Transverse colon (tissue), 4 donors: ENCODE measurements around the gene PRKACG. TPM values are rescaled to one million over a fixed set of nuclear protein-coding genes. Genes with fewer than 3 reads are reported as not detected.
"Not testable (repeated sequence)": the region's sequence is repeated elsewhere in the genome, so short reads cannot be mapped to it uniquely, and the experiment has no call there.

Experiments used
- DNase-seq: peaks from one replicate; pipeline ENCODE4 v3.0.0-alpha.2; 2019
- H3K27ac ChIP-seq, 4 donors: fragments of 200-600 bp; sonication (generic); 2 replicates each; pipeline ENCODE4 v1.5.1; 2016 to 2018; ENCODE audit warnings: inconsistent platforms in 4 of 4
- H3K27me3 ChIP-seq: fragments of 200-600 bp; sonication (generic); 2 replicates; pipeline ENCODE4 v1.5.1; 2017; ENCODE audit warnings: inconsistent platforms
- H3K36me3 ChIP-seq, 4 donors: fragments of 200-600 bp; sonication (generic); 2 replicates each; pipeline ENCODE4 v1.5.1; 2017 to 2019; ENCODE audit warnings: inconsistent platforms in 4 of 4
- H3K4me1 ChIP-seq, 4 donors: fragments of 200-600 bp; sonication (generic); 2 replicates each; pipeline ENCODE4 v1.5.1; 2017 to 2020; ENCODE audit warnings: inconsistent platforms in 4 of 4
- H3K4me3 ChIP-seq, 4 donors: fragments of 200-600 bp; sonication (generic); 1 replicate in 1 of 4; 2 replicates in 3 of 4; pipeline versions ENCODE4 v1.5.1 to v1.6.1; 2017 to 2019; ENCODE audit warnings: inconsistent platforms in 4 of 4
- H3K9me3 ChIP-seq, 2 donors: fragments of 200-600 bp; sonication (generic); 2 replicates each; pipeline ENCODE4 v1.5.1; 2017 to 2019; ENCODE audit warnings: inconsistent platforms in 2 of 2
- EP300 ChIP-seq: sonication (generic); formaldehyde crosslinking; IDR thresholded peaks from one replicate; pipeline ENCODE4 v1.6.1; 2017; ENCODE audit warnings: antibody characterized with exemption, low read depth
- POLR2A ChIP-seq: fragments of 450-650 bp; IDR thresholded peaks from one replicate; pipeline ENCODE4 v1.6.1; 2016; ENCODE audit warnings: antibody characterized with exemption, mild to moderate bottlenecking, moderate library complexity
- POLR2AphosphoS5 ChIP-seq, 3 donors: sonication (generic); formaldehyde crosslinking; IDR thresholded peaks; one replicate each; pipeline ENCODE4 v1.6.1; 2016; ENCODE audit warnings: antibody characterized with exemption in 3 of 3
- WGBS, 2 donors: methylation state at CpG; one replicate each; pipeline ENCODE4 v1.1.5; 2018; ENCODE audit warnings: low coverage in 1 of 2; 5-methylcytosine and 5-hydroxymethylcytosine counted together
- in situ Hi-C, 4 donors: fragments of 200-750 bp; cut with MboI; loops; one replicate each; pipeline versions ENCODE4 v1.15.0 to v1.15.1; 2017; ENCODE audit warnings: low sequenced_read_pairs in 3 of 4, low pct_ligation_motif_present in 1 of 4, low pct_unique_long_range_greater_than_20kb in 1 of 4
- intact Hi-C: fragments of 100-400 bp; cut with DNase I; formaldehyde crosslinking; loops from one replicate; pipeline ENCODE4 v1.15.1; 2023; ENCODE audit warnings: low total_unique reads
- total RNA-seq, 4 donors: library from RNA; depleted of rRNA; stranded (reverse); fragments of >200 nt; gene quantifications; one replicate each; pipeline ENCODE4 v1.1.0, GENCODE V29; 2016
- TF ChIP-seq, protein P1 (sequence below), 5 experiments: fragments of 200-600 bp in 3 of 5; fragments of 450-650 bp in 2 of 5; sonication (generic) in 3 of 5; IDR thresholded peaks; 1 replicate in 2 of 5; 2 replicates in 3 of 5; pipeline ENCODE4 v1.5.1; 2016 to 2017; ENCODE audit warnings: antibody characterized with exemption in 5 of 5, inconsistent platforms in 3 of 5, mild to moderate bottlenecking in 2 of 5, moderate library complexity in 1 of 5

The PRKACG gene
- total RNA-seq, 4 donors from 2014 or later = not detected

DNA sequence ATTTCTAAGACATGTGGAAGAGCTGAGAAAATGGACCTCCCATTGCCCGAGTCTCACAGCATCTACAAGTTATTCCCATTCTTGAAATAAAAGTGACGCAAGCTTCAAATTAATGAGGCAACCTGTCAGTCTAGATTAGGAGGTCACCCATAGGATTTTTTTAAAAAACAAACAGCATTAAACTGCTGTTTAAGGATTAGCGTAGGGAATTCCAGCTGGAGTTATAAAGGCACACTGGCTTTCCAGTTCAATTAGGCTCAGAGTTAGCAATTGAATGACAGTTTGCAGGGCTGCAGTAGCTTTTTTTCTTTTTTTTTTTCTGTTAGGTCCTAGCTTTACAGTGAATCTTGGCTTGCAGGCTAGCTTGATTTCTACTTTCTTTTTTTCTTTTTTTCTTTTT is 16.2 kb downstream of the PRKACG start:
- peaks cover 0 to 15% (median 3%) of the 10 kb centered on the region in 4 donors for H3K4me1 ChIP-seq
- WGBS, 2 donors = 76 to 92% methylated on average over 3 of the region's 3 CpGs
- no peak overlapping the region for H3K4me3 ChIP-seq

DNA sequence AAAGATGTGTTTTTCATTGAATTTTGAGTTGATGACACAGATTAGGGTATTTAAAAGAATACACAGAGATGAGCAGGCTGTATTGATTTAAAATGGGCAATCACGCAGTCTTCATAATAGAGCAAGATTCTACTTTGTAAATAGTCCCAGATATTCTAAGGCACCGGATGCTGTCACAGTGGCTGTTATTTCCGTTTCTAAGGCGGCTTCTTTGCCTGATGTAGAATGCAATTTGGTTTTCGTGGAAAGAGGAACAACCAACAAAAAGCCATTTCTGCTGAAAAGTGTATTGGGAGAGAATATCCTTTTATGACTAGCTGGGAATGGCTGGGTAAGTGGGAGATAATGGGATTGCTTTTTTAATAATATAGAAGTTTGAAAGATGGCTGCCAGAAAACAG is 17.5 kb downstream of the PRKACG start:
- intact Hi-C loops = loop anchor here (5.0 kb wide), 1 partner anchor 214 kb away; a partner anchor contains a TSS
- DNase-seq = no peak
- H3K9me3 ChIP-seq = no peaks in the 10 kb centered on the region
- no peak overlapping the region for H3K4me3 ChIP-seq
- no peak overlapping the region for H3K27ac ChIP-seq
- WGBS, 2 donors = 78 to 84% methylated on average over 5 of the region's 5 CpGs
- no peaks in the 10 kb centered on the region for H3K27me3 ChIP-seq
- TF ChIP-seq POLR2AphosphoS5 (IDR thresholded peaks at IDR 0.05) (no peak), POLR2A (no peak), EP300 (no peak)
- TF ChIP-seq, protein P1, sequence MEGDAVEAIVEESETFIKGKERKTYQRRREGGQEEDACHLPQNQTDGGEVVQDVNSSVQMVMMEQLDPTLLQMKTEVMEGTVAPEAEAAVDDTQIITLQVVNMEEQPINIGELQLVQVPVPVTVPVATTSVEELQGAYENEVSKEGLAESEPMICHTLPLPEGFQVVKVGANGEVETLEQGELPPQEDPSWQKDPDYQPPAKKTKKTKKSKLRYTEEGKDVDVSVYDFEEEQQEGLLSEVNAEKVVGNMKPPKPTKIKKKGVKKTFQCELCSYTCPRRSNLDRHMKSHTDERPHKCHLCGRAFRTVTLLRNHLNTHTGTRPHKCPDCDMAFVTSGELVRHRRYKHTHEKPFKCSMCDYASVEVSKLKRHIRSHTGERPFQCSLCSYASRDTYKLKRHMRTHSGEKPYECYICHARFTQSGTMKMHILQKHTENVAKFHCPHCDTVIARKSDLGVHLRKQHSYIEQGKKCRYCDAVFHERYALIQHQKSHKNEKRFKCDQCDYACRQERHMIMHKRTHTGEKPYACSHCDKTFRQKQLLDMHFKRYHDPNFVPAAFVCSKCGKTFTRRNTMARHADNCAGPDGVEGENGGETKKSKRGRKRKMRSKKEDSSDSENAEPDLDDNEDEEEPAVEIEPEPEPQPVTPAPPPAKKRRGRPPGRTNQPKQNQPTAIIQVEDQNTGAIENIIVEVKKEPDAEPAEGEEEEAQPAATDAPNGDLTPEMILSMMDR (IDR thresholded peaks at IDR 0.05) = no peak
- in situ Hi-C loops = loop anchor here in 2 of 4 donors (25.0 kb wide), 2 partner anchors 209 to 284 kb away; partner anchors contain the start of gene PIP5K1B (in 1 of the 2)
- no peaks in the 10 kb centered on the region for H3K36me3 ChIP-seq
- peaks cover 0 to 15% (median 3%) of the 10 kb centered on the region in 4 donors for H3K4me1 ChIP-seq

More for the DNA sequence above, 16.2 kb downstream of the PRKACG start:
- in situ Hi-C loops (loop anchor here in 2 of 4 donors (25.0 kb wide), 2 partner anchors 210 to 285 kb away; partner anchors contain the start of gene PIP5K1B (in 1 of the 2)), intact Hi-C loops (loop anchor here (1.0 to 5.0 kb wide), 2 partner anchors 215 to 420 kb away; a partner anchor contains a TSS)
- no peak for DNase-seq
- Histone ChIP-seq H3K36me3 (no peaks in the 10 kb centered on the region), H3K27ac (no peak overlapping the region), H3K9me3 (no peaks in the 10 kb centered on the region), H3K27me3 (no peaks in the 10 kb centered on the region)
- no peak for TF ChIP-seq POLR2AphosphoS5 (IDR thresholded peaks at IDR 0.05)
- TF ChIP-seq, protein P1 (IDR thresholded peaks at IDR 0.05) = no peak
- no peak for TF ChIP-seq EP300
- TF ChIP-seq POLR2A = no peak

DNA sequence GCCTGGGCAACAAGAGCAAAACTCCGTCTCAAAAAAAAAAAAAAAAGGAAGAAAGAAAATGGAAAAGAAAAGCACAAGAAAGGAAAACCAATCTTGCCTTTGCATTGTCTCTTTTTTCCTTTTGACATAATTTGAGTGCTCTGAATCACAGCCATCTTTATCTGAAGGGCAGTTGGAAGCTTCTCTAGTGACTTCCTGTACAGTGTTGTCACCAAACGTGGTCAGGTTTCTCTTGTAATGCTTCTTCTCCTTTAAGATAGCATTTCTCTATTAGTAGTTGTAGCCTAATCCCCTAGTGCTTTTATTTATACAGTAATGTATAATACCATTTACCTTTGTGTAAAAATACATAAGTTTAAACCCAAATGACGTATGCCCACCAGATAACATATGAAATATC is 18.1 kb downstream of the PRKACG start:
- Histone ChIP-seq H3K27ac (peak overlapping the region in 1 of 4 donors; percentile 10), H3K4me3 (no peak overlapping the region), H3K27me3 (no peaks in the 10 kb centered on the region), H3K36me3 (no peaks in the 10 kb centered on the region), H3K4me1 (peaks cover 0 to 15% (median 3%) of the 10 kb centered on the region in 4 donors), H3K9me3 (no peaks in the 10 kb centered on the region)
- in situ Hi-C loops = loop anchor here in 2 of 4 donors (25.0 kb wide), 2 partner anchors 208 to 283 kb away; partner anchors contain the start of gene PIP5K1B (in 1 of the 2)
- WGBS, 2 donors = 68 to 80% methylated on average over 3 of the region's 3 CpGs
- no peak for DNase-seq
- intact Hi-C loops = loop anchor here (5.0 kb wide), 1 partner anchor 213 kb away; a partner anchor contains a TSS
- TF ChIP-seq POLR2AphosphoS5 (IDR thresholded peaks at IDR 0.05) (no peak), POLR2A (no peak), EP300 (no peak)
- TF ChIP-seq, protein P1 (IDR thresholded peaks at IDR 0.05) = no peak

DNA sequence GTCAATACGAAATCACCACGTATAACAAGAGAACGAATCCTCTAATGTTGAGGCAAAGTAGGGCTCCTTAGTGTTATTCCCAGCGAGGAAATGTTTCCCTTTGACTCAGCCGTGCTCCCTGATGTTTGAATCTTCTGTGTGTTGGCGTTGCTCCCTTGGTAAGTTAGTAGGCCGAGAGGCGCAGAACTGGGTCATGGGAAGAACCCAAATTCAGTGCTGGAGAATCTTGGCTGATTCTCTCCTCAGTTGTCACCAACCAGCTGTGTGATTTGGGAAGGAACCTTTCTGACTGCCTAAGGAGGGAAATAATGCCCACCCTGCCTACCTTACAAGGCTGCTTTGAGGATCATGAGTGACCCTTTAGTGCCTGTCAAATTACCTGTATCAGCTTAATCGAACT is 22.5 kb downstream of the PRKACG start:
- H3K36me3 ChIP-seq = no peaks in the 10 kb centered on the region
- intact Hi-C loops = loop anchor here (5.0 kb wide), 1 partner anchor 1136 kb away; no protein-coding TSS in a partner anchor
- no peak for DNase-seq
- H3K27me3 ChIP-seq = no peaks in the 10 kb centered on the region
- H3K4me1 ChIP-seq = no peaks in the 10 kb centered on the region
- TF ChIP-seq EP300 (no peak), POLR2A (no peak), POLR2AphosphoS5 (IDR thresholded peaks at IDR 0.05) (no peak)
- TF ChIP-seq, protein P1 (IDR thresholded peaks at IDR 0.05) = no peak
- no peak overlapping the region for H3K4me3 ChIP-seq
- WGBS, 2 donors = 80 to 85% methylated on average over 5 to 9 of the region's 9 CpGs
- H3K9me3 ChIP-seq = no peaks in the 10 kb centered on the region
- no peak overlapping the region for H3K27ac ChIP-seq
- in situ Hi-C loops = loop anchor here in 2 of 4 donors (25.0 kb wide), 2 partner anchors 204 to 279 kb away; partner anchors contain the start of gene PIP5K1B (in 1 of the 2)

DNA sequence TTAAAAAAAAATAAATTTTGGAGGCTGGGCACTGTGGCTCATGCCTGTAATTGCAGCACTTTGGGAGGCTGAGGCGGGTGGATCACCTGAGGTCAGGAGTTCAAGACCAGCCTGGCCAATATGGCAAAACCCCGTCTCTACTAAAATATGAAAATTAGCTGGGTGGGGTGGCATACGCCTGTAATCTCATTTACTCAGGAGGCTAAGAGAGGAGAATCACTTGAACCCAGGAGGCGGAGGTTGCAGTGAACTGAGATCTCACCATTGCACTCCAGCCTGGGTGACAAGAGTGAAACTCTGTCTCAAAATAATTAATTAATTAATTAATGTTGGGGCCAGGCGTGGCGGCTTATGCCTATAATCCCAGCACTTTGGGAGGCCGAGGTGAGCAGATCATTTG is 27.0 kb downstream of the PRKACG start:
- H3K27me3 ChIP-seq, H3K4me3 ChIP-seq, DNase-seq, H3K27ac ChIP-seq, H3K36me3 ChIP-seq, H3K9me3 ChIP-seq, intact Hi-C loops: not testable (repeated sequence)
- in situ Hi-C loops = loop anchor here in 2 of 4 donors (25.0 kb wide), 2 partner anchors 200 to 275 kb away; partner anchors contain the start of gene PIP5K1B (in 1 of the 2)
- 89 to 94% methylated on average over 7 of the region's 7 CpGs for WGBS, 2 donors
- peaks cover 6 to 16% (median 12%) of the 10 kb centered on the region in 4 donors for H3K4me1 ChIP-seq
